ENCODE data around the gene CMTM1. TPM values are rescaled to one million over a fixed set of nuclear protein-coding genes. Genes with fewer than 3 reads are reported as not detected.

CMTM1 gene
- total RNA-seq, 1 experiment from 2014 or later: 2.6 TPM

GRCh38 chr16:66543541-66543940 is 22.7 kb upstream of the CMTM1 start:
- Histone ChIP-seq H4K91ac (ENCODE audit: insufficient read length, low read depth, low read length) (no peak overlapping the region), H2BK12ac (ENCODE audit: insufficient read length, low read depth, low read length) (no peak overlapping the region), H2BK120ac (ENCODE audit: low read depth, low read length, poor library complexity, severe bottlenecking) (no peak overlapping the region), H2BK15ac (ENCODE audit: low read depth, low read length) (no peak overlapping the region), H3T11ph (ENCODE audit: low read length) (no peak overlapping the region), H3K18ac (ENCODE audit: insufficient read length, low read depth, low read length) (no peak overlapping the region), H3K27ac (ENCODE audit: insufficient read length, low read depth, low read length) (no peak overlapping the region), H2BK20ac (ENCODE audit: low read depth, low read length, poor library complexity, severe bottlenecking) (no peak overlapping the region), H3K4ac (ENCODE audit: low read depth, low read length) (no peak overlapping the region), H3K23ac (ENCODE audit: insufficient read length, low read depth, low read length) (no peak overlapping the region), H3K79me2 (ENCODE audit: insufficient read depth, low read length) (no peaks in the 10 kb centered on the region), H3K23me2 (ENCODE audit: insufficient read length, low read depth, low read length, poor library complexity, severe bottlenecking) (no peaks in the 10 kb centered on the region), H4K5ac (ENCODE audit: insufficient read length, low read depth, low read length) (no peak overlapping the region), H3K79me1 (ENCODE audit: insufficient read depth, low read depth, low read length, poor library complexity, severe bottlenecking) (no peaks in the 10 kb centered on the region), H2AK5ac (ENCODE audit: insufficient read length, low read length) (no peak overlapping the region), H2BK5ac (ENCODE audit: insufficient read length, low read length) (no peak overlapping the region), H3K9me3 (ENCODE audit: control insufficient read depth, low read depth, low read length) (no peaks in the 10 kb centered on the region), H4K8ac (replicated peaks; ENCODE audit: insufficient read length, low read depth, low read length) (no peak overlapping the region), H4K20me1 (ENCODE audit: control insufficient read depth, insufficient read depth, insufficient read length) (no peaks in the 10 kb centered on the region), H2AFZ (ENCODE audit: low read length) (no peak overlapping the region), H3K27me3 (ENCODE audit: insufficient read depth, low read length) (no peaks in the 10 kb centered on the region), H3K14ac (ENCODE audit: insufficient read depth, low read length) (no peak overlapping the region), H3K9ac (ENCODE audit: extremely low read depth, insufficient read length, low read length) (no peak overlapping the region), H3K4me2 (ENCODE audit: insufficient read depth, insufficient read length, low read length) (no peak overlapping the region), H3K56ac (ENCODE audit: insufficient read length, low read depth, low read length) (no peak overlapping the region), H3K4me1 (ENCODE audit: insufficient read depth, low read length) (peaks cover 8% of the 10 kb centered on the region; the same call in 1 of the 2 replicates)
- Mint-ChIP-seq H3K4me3 (no peak overlapping the region), H3K4me1 (peaks cover 13 to 14% of the 10 kb centered on the region in 2 experiments), H3K36me3 (ENCODE audit: insufficient read depth in 1 of 3, low read depth in 3 of 3) (peaks cover 0 to 5% (median 4%) of the 10 kb centered on the region in 3 experiments; a peak in 4 of 7 replicates), H3K27me3 (ENCODE audit: low read depth) (no peaks in the 10 kb centered on the region), H3K27ac (no peak overlapping the region), H3K9me3 (no peaks in the 10 kb centered on the region)
- TF ChIP-seq CTCF (conservative IDR thresholded peaks at IDR 0.05): no peak
- no CpG with 5 or more reads among the region's 6 CpGs for WGBS (ENCODE audit: extremely low coverage, insufficient read length, low lambda C conversion rate)
- no peak for DNase-seq

Measured in H9 (cell line).